Gastroesophageal sphincter (tissue), 4 donors: Measurements from ENCODE around the gene MAT2A. TPM values are rescaled to one million over a fixed set of nuclear protein-coding genes. Genes with fewer than 3 reads are reported as not detected.

Source experiments
- ATAC-seq: fragments of 150-250 bp; one replicate; pipeline ENCODE4 v1.9.1; 2016; ENCODE audit warnings: mild to moderate bottlenecking, moderate library complexity
- H3K27ac ChIP-seq, 4 donors: fragments of 200-600 bp; sonication (generic) in 3 of 4; 1 replicate in 3 of 4; 2 replicates in 1 of 4; pipeline ENCODE4 v1.5.1; 2016 to 2019
- H3K27me3 ChIP-seq: fragments of 200-600 bp; sonication (generic); one replicate; pipeline ENCODE4 v1.5.1; 2019
- H3K36me3 ChIP-seq, 2 donors: fragments of 200-600 bp; sonication (generic); one replicate each; pipeline ENCODE4 v1.5.1; 2019; ENCODE audit warnings: control low read depth in 1 of 2
- H3K4me1 ChIP-seq, 3 donors: fragments of 200-600 bp; sonication (generic); 1 replicate in 2 of 3; 2 replicates in 1 of 3; pipeline ENCODE4 v1.5.1; 2016 to 2019; ENCODE audit warnings: control low read depth in 2 of 3
- H3K4me3 ChIP-seq, 2 donors: fragments of 200-600 bp; sonication (generic); one replicate each; pipeline ENCODE4 v1.5.1; 2019; ENCODE audit warnings: mild to moderate bottlenecking in 1 of 2, moderate library complexity in 1 of 2
- H3K9me3 ChIP-seq, 3 donors: fragments of 200-600 bp; sonication (generic); one replicate each; pipeline ENCODE4 v1.5.1; 2017 to 2019; ENCODE audit warnings: control low read depth in 2 of 3
- EP300 ChIP-seq: sonication (generic); formaldehyde crosslinking; IDR thresholded peaks from one replicate; pipeline ENCODE4 v1.6.1; 2017; ENCODE audit warnings: antibody characterized with exemption, mild to moderate bottlenecking
- POLR2A ChIP-seq, 2 donors: fragments of 450-650 bp; IDR thresholded peaks; one replicate each; pipeline ENCODE4 v1.6.1; 2017; ENCODE audit warnings: antibody characterized with exemption in 2 of 2, mild to moderate bottlenecking in 2 of 2, moderate library complexity in 1 of 2
- POLR2AphosphoS5 ChIP-seq: sonication (generic); formaldehyde crosslinking; IDR thresholded peaks from one replicate; pipeline ENCODE4 v1.6.1; 2017; ENCODE audit warnings: antibody characterized with exemption
- WGBS, 2 donors: methylation state at CpG; one replicate each; pipeline ENCODE4 v1.1.5; 2018; ENCODE audit warnings: low coverage in 1 of 2; 5-methylcytosine and 5-hydroxymethylcytosine counted together
- total RNA-seq, 4 donors: library from RNA; depleted of rRNA; stranded (reverse); fragments of >200 nt; gene quantifications; one replicate each; pipeline ENCODE4 v1.1.0, GENCODE V29; 2016
- TF ChIP-seq, protein P1 (sequence below), 4 experiments: fragments of 200-600 bp in 2 of 4; fragments of 450-650 bp in 2 of 4; sonication (generic) in 1 of 4; IDR thresholded peaks; one replicate each; pipeline ENCODE4 v1.5.1; 2017 to 2019; ENCODE audit warnings: antibody characterized with exemption in 4 of 4, mild to moderate bottlenecking in 2 of 4, moderate library complexity in 2 of 4

The MAT2A gene
- total RNA-seq, 4 donors from 2014 or later: 68.5 to 295 (median 130) TPM

DNA sequence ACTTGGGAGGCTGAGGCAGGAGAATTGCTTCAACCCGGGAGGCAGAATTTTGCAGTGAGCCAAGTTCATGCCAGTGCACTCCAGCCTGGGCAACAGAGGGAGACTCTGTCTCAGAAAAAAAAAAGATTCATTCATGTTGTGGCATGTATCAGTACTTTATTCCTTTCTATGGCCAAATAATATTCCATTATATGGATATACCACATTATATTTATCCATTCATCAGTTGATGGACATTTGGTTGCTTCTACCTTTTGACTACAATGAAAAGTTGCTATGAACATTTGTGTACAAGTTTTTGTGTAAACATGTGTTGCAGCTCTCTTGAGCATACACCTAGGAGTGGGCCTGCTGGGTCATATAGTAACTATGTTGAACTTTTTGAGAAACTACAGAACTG lies 9.2 kb upstream of the MAT2A start:
- ATAC-seq: no peak

GRCh38 chr2:85531589-85531988 lies 7.4 kb upstream of the MAT2A start:
- ATAC-seq: no peak
- 50% methylated on average over 2 of the region's 2 CpGs; no CpG with 5 or more reads in 1 of the 2 donors for WGBS, 2 donors
- Histone ChIP-seq H3K27me3 (no peaks in the 10 kb centered on the region), H3K9me3 (no peaks in the 10 kb centered on the region), H3K4me1 (peaks cover 0 to 7% (median 0%) of the 10 kb centered on the region in 3 donors), H3K36me3 (no peaks in the 10 kb centered on the region), H3K4me3 (no peak overlapping the region), H3K27ac (no peak overlapping the region)
- no peak for TF ChIP-seq EP300

More for the DNA sequence above, 9.2 kb upstream of the MAT2A start:
- H3K9me3 ChIP-seq: no peaks in the 10 kb centered on the region
- WGBS, 2 donors: 90% methylated on average over 1 of the region's 1 CpG; no CpG with 5 or more reads in 1 of the 2 donors
- no peak for TF ChIP-seq POLR2AphosphoS5
- no peaks in the 10 kb centered on the region for H3K36me3 ChIP-seq
- no peak overlapping the region for H3K4me3 ChIP-seq
- H3K27ac ChIP-seq: no peak overlapping the region
- H3K27me3 ChIP-seq: no peaks in the 10 kb centered on the region
- H3K4me1 ChIP-seq: peaks cover 0 to 7% (median 2%) of the 10 kb centered on the region in 3 donors

- TF ChIP-seq, protein P1, sequence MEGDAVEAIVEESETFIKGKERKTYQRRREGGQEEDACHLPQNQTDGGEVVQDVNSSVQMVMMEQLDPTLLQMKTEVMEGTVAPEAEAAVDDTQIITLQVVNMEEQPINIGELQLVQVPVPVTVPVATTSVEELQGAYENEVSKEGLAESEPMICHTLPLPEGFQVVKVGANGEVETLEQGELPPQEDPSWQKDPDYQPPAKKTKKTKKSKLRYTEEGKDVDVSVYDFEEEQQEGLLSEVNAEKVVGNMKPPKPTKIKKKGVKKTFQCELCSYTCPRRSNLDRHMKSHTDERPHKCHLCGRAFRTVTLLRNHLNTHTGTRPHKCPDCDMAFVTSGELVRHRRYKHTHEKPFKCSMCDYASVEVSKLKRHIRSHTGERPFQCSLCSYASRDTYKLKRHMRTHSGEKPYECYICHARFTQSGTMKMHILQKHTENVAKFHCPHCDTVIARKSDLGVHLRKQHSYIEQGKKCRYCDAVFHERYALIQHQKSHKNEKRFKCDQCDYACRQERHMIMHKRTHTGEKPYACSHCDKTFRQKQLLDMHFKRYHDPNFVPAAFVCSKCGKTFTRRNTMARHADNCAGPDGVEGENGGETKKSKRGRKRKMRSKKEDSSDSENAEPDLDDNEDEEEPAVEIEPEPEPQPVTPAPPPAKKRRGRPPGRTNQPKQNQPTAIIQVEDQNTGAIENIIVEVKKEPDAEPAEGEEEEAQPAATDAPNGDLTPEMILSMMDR (IDR thresholded peaks at IDR 0.05): no peak
- TF ChIP-seq POLR2A (IDR thresholded peaks at IDR 0.05): no peak
- no peak for TF ChIP-seq POLR2AphosphoS5
- TF ChIP-seq EP300: no peak
- Histone ChIP-seq H3K4me1 (peaks cover 4 to 18% (median 5%) of the 10 kb centered on the region in 3 donors), H3K9me3 (no peaks in the 10 kb centered on the region), H3K36me3 (no peaks in the 10 kb centered on the region), H3K27ac (peak overlapping the region in 2 of 4 donors; percentile 11 to 98), H3K4me3 (no peak overlapping the region), H3K27me3 (no peaks in the 10 kb centered on the region)
- no peak for ATAC-seq
- WGBS, 2 donors: 79 to 80% methylated on average over 1 to 3 of the region's 3 CpGs
These were observed 4.9 kb upstream of the MAT2A start for GRCh38 chr2:85534099-85534498.

GRCh38 chr2:85534881-85535280 lies 4.1 kb upstream of the MAT2A start:
- no peaks in the 10 kb centered on the region for H3K36me3 ChIP-seq
- no peak for ATAC-seq
- WGBS, 2 donors: 55 to 82% methylated on average over 3 of the region's 3 CpGs
- TF ChIP-seq EP300: no peak
- no peak for TF ChIP-seq POLR2A (IDR thresholded peaks at IDR 0.05)
- no peak for TF ChIP-seq POLR2AphosphoS5
- TF ChIP-seq, protein P1 (IDR thresholded peaks at IDR 0.05): no peak
- peaks cover 4 to 18% (median 5%) of the 10 kb centered on the region in 3 donors for H3K4me1 ChIP-seq
- peak overlapping the region in 2 of 4 donors; percentile 98 for H3K27ac ChIP-seq
- H3K4me3 ChIP-seq: no peak overlapping the region
- H3K27me3 ChIP-seq: no peaks in the 10 kb centered on the region
- H3K9me3 ChIP-seq: no peaks in the 10 kb centered on the region

DNA sequence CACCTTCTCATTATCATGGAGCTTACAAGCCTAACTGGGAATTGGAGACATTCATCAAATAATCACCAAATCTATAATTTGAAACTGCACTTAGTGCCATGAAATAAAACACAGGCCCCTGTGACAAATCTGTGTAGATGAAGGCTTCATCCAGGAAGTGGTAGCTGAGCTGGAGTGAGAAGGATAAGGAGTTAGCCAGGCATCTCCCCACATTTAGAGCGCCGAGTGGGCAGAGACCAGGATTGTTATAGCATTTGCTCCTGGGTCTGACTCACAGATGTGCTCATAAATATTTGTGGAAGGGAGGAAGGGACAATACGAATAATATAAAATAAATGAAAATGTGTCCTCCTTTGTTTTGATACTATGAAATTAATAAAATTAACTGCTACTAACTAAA lies 2.5 kb upstream of the MAT2A start:
- 30 to 63% methylated on average over 3 of the region's 3 CpGs for WGBS, 2 donors
- TF ChIP-seq, protein P1 (IDR thresholded peaks at IDR 0.05): no peak
- TF ChIP-seq POLR2AphosphoS5: peak; percentile 41

More for the DNA sequence above, 2.5 kb upstream of the MAT2A start:
- ATAC-seq: no peak
- no peaks in the 10 kb centered on the region for H3K9me3 ChIP-seq
- peaks cover 6 to 30% (median 12%) of the 10 kb centered on the region in 3 donors for H3K4me1 ChIP-seq
- peaks cover 3 to 7% of the 10 kb centered on the region in 2 donors for H3K36me3 ChIP-seq
- no peaks in the 10 kb centered on the region for H3K27me3 ChIP-seq
- no peak overlapping the region for H3K4me3 ChIP-seq
- H3K27ac ChIP-seq: peak overlapping the region; percentile 96 to 98 (median 97)
